NCI-H1048 (cell line): ENCODE results near the gene NEK6.

Source experiments
- DNase-seq: peaks from one replicate; lab custom pipeline; 2025; lab: John Stamatoyannopoulos, UW

NEK6 gene

DNA sequence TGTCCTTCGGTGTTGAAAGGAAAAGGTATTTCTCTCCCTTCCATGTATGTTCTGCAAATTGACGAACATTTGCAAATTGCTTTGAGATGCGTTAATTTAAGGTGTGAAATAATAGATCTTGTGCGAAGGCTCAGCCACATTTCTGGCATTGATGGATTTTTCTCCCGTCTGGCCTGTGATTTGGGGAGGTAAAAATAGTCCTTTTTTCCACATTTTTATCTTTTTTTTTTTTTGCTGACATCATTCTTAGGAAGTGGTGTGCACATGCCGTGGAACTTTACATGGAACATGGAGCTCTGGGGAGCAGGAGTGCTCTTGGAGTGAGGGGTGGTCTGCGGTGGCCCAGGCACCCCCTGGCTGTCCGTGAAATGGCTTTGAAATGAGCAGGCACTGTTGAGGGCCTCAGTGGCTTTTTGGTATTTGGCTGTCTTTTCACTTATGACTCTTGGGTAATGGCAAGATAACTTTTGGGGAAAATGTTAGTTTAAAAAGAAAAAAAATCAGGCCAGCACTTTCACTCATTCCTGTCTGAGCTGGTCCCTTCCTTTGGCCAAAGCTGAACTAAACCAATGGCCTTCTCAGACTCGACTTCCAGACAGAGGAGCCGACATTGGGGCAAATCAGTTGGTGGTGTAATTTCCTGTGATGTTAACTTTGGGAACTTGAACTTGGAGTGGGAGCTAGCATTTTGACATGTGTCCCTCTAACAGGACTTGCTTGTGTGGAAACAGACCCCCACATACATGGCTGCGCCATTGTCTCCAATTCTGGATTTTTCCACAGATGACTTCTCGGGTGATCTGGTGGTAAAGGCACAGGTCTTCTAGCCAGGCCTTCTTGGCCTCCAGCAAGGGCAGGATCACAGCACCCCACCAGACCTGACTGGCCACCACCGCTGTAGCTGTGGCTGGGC is 4.2 kb downstream of the NEK6 start:
- DNase-seq: no peak

DNA sequence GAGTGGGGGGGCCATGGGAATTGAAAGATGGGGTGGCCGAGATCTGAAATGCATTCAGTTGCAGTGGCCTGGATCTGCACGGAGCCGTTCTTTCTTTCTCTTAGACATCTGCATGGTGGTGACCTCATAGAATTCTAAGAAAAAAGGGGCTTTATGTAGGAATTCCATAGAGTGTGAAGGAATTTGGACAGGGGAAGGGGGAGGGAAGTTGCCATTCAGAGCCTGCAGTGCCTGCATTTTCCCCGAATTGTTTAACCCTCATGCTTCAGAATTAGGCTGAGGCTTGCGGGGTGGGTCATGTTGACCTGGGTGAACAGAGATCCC is 4.9 kb downstream of the NEK6 start:
- no peak for DNase-seq

DNA sequence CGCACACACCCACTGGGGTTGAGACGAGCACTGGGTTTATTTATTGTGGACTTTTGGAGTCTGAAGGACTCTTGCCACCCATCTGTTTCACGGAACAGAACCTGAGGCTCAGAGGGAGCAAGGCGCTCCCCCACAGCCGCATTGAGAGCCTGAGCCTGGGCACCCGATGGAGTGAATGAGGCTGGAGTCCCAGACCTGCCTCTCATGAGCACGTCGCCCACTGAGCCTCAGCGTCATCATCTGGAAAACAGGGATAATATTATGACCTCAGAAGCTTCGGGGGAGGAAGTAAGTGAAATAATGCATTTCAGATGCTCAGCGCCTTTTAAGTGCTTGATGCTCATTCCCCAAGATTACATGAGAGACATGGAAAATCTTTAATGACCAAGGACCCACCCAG is 5.5 kb downstream of the NEK6 start:
- no peak for DNase-seq

DNA sequence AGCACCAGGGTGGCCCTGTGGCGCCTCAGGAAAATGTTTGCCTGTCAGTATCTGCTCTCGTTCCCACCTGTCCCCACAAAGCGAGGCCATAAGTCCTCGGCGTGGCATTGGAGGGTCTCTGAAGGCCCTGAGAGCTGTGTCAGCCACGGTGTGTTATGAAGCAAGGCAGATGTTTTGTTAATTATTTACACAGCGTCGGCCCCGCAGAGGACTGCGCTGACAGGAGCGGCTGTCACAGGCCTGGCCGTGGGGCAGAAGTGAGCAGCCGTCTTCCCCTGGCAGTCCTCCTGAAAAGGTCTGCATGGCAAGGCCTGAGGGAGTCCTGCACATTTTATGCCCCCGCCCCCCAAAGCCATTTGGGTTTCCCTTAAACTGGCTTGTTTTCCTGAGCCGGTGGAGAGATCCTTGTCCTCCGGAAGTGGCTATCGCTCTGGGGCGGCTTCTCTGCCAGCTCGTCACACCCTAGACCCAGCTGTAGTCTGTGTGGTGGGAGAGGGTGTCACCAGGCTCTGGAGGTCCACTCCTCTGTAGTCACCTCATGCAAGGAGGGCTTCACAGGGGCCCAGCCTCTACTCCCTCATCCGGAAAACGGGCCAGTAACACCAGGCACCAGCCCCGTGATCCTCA is 6.2 kb downstream of the NEK6 start:
- DNase-seq: no peak

DNA sequence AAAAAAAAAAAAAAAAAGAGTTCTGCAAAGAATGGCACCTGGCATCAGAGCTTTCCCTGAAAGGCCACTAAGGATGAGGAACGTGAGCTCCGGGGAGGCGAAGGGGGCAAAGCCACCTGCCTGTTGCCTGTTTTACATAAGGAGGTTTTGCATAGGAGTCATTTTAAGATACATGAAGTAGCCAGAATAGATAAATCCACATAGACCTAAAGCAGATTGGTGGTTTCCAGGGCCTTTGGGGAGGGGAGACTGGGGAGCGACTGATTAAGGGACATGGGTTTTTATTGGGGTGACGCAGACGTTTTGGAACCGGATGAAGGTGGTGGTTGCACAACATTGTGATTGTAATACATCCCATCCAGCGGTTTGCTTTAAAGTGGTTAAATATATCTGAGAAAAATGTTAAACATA is 7.1 kb downstream of the NEK6 start:
- no peak for DNase-seq

DNA sequence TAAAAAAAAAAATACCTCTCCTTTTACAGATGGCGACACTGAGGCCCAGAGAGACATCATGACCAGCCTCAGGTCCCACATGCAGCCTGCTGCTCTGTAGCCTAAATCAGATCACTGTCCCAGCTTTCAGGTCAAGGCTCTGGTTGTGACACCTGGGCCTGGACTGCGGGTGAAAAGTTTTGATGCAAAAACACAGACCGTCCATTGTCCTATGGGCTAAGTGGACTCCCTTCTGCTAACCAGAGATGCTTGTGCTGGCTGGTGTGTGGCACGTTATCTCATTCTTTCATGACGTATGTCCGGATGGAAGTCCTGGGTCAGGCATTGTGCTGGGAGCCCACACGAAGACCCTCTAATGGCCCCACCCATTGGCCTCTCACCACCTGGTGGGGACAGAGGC is 7.8 kb downstream of the NEK6 start:
- no peak for DNase-seq

DNA sequence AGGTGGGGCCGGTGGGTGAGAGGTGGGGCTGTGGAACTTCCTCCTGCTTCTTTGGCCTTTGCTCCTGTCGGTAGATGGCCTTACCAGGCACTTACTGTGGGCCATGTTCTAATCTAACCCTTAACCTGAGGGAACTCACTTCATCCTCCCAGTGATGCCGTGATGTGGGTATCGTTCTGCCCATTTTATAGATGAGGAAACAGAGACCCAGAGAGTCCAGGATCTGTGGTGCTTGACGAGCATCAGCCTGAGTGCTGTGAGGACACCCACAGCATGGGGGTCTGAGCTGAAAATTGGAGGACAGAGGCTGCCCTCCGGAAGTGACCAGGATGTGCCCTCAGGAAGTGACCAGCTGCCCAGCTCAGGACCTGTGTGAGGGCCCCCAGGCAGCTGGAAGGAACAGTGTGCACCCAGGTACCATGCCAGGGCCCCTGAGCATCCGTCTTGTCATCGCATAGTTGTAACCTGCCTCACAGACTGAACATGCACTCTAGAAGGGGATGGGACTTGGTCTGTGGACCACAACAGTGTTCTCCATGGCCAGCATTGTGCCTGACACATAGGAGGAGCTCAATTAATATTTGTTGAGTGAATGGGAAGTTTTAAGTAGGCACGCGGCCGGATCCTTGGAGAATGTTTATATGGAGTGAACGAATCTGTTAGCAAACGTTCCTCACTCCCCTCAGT is 8.5 kb downstream of the NEK6 start:
- DNase-seq: no peak

DNA sequence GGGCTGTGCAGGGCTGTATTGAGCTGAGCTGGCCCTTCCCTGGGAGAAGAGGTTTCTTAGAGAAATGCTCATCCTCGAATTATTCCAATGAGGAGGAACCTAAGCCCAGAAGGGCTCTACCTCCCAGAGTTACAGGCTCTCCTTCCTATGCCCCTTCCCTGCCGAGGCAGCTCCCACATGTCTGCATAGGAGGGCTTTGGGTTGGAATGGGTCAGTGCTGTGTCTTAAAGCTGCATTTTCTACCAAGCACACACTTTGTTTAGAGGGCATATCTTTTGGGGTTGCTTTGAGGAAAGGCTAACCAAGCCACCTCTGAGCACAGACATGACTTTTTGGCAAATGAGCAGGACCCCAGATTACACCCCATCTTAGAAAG is 9.1 kb downstream of the NEK6 start:
- DNase-seq: no peak

DNA sequence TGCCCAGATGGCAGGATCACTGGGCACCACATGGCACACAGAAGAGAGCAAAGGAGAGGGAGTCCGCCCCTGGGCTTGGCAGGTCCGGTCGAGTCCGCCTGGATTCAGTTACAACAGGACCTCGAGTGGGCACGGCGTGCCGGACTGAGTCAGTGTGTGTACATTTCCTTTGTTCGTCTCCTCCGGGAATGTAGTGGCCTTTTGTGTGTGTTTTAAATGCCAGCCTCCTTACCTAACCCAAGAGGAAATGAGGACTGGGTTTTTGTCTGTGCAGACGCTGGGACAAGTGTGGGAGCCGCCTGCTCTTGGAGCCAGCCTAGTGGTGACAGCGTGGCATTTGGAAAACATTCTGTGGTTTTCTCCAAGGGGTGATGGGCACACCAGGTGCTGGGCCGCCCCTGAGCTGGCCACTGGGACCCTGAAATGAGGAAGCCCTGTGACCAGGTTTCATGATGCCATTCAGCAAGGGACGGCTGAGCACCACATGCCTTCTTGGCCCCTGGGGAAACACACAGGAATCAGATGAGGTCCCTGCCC is 9.6 kb downstream of the NEK6 start:
- DNase-seq: no peak

DNA sequence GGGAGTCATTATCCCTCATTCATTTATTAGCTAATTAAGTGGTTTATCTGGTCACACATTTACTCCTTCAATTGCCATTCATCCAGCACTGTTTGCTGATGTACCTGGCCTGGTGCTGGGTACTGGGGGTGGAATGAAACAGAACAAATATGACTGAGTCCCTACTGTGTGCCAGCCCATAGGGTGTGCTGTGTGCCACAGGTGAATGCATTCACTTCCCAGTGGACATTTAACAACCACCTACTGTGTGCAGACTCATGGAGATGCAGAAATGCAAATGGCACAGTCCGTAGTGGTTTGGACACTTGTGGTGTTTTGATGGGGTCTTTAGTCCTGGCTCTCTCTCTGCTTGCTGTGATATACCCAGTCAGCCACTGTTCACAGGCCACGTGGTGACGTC is 10.5 kb downstream of the NEK6 start:
- no peak for DNase-seq

DNA sequence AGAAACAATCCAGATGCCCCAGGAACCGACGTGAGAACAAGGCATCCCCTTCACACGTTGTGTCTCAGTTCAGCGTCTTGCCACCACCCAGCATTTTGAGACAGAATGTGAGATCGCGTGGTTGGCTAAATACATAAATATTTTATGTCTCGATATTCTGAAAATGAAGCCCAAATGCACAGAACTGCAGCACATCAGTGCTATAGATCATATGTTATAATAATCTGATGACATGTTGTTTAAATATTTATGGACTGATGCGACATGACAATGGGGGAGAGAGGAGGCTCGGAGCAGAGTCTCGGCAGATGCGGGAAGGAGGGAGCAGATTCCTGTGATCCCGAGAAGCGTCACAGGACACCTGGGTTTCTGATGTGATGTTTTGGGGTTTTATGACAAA is 10.9 kb downstream of the NEK6 start:
- DNase-seq: no peak

DNA sequence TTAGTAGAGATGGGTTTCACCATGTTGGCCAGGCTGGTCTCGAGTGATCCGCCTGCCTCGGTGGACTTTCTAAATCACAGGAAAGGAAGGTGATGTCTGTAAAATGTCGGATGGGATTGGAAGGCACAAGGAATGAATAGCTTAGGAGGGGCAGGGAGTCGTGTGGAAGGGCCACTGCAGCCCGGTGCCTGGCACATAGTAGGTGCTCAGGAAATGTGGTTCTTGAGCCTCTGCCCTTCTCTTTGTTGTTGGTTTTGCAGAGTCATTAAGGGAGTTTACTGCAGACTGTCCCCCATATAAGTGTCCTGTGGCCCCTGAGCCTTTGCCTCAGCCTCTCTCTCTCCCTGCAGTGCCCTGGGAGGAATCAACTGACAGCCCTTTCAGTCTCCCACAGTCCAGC is 11.8 kb downstream of the NEK6 start:
- no peak for DNase-seq

DNA sequence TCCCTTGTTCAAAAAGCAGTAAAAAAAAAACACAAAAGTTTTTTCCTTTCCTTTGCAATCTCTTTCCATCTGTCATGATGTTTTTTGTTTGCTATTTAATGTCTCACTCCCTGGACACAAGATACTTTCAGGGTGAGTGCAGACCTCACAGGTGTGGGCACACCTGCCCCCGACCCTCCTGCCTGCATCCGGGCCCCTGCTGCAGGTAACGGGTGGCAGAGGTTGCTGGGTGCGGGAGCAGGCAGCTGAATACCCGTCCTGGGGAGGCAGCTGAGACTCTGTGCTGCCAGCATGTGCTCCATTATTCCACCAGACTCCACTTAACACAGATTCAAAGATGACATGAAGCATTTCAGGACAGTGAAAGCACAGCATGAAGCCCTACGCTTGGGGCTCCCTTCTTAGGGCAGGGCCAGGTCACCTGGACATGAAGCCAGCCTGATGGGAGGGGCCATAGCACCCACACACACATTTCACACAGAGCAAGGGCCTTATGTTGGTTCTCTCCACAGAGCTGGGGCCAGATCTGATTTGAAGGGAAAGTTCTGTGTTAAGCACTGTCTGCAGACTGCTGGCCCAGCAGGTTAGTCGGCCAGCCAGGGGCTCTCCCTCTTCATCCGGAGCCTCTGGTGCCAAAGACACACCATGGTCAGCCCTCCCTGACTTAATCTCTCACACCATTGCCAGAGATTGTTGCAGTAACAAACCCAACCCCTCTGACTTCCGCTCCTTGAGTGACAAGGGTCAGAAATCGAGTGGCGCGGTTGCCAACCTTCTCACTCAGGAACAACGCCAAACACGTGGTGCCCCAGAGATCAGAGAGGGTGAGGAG is 13.0 kb downstream of the NEK6 start:
- DNase-seq: no peak

DNA sequence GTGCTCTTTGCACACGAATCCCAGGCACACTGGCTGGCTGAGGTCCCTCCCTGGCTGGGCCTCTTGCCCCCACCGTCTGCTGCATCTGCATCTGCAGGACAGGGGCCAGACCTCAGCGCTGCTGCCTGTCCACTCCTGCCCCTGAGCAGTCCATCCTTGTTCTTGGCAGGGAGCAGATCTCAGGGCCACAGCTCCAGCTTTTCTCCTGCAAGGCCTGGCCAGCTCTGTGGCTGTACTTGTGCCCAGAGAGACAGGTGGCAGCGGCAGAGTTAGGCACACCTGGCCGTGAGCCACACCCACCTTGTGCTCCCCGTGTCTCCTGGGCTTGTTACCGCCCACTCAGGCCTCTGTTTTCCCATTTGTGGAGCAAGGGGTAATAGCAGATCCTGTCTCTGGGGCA is 13.9 kb downstream of the NEK6 start:
- DNase-seq: no peak

DNA sequence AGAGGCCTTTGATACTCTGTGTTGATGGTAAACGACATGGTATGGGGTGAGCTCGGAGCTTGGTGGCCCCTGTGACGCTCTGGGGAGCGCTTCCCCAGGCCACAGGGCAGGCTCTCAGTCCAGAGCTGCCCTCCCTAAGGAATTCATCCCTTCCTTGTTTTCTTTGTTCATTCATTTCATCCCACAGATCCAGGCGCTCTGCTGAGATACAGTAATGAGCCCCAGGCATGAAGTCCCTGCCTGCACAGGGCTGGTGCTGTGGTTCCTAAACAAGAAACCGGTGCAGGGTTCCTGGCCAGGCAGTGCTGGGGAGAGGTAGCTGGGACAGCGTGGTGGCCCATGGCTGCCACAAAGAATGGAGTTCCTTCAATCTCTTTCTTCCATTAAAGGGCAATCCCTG is 14.4 kb downstream of the NEK6 start:
- no peak for DNase-seq

DNA sequence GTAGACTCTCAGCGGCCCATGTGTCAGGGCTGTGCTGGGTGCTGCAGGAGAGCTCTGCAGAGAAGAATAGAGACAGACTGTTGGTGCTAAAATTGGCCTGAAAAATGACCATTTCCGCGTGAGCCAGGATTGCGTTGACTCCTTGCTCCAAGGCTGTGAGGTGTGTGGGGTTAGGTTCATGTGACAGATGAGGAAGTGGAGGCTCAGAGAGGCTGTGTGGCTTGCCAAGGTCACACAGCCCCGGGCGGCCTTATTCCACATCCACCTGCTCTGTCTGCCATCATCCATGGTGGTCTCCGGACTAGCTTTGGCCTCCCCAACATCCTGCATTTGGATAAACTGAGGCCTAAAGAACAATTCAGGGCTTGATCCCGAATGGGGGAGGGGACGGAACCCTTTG is 15.2 kb downstream of the NEK6 start:
- no peak for DNase-seq

DNA sequence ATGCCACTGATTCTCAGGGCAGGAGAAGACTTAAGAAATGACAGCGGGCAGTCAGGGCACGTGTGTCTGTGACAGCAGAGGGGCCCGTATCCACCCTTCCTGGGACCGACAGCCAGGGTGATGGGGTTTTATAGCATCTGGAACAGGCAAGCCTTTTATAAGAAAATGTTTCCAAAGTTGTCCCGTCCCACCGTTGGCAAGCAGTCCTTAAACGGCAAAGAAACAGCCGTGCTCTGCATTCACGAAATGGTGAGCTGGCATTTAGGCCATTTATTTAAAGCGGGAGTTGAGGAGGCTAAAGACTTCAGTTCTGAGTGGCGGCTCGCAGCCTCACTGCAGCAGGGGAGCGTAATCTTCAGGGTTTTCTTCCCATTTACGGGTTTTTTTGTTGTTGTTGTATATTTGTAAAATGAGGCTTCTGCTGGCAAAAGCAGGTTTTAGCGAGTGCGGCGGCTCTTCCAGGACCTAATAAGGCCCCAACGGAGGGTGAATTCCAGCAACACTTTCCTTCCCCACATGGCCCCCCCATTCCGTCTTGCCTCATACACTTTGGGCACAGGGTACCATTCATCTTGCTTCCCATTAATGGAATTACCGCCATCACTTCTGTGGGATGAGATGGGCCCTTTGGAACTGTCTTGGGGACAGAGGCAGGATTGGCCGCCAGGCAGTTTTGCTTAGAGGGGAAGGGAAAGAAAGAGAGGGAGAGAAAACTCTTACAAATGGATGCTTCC is 15.8 kb downstream of the NEK6 start:
- no peak for DNase-seq

DNA sequence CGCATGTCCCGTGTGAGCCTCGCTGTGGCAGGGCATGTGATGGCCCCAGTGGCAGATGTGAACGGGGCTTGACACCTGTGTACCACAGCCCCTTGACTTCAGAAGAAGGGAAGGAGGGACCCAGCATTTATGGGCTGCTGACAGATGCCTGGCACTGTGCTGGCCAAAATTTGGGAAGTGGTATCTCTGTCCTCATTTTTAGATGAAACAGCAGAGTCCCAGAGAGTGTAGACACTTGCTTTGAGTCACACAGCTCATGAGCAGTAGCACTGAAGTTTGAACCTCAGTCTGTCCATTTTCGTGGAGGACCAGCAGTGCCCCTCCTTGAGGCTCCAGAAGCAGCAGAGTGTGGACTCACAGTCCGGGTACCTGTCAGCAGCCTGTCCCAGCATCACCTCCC is 16.5 kb downstream of the NEK6 start:
- no peak for DNase-seq

DNA sequence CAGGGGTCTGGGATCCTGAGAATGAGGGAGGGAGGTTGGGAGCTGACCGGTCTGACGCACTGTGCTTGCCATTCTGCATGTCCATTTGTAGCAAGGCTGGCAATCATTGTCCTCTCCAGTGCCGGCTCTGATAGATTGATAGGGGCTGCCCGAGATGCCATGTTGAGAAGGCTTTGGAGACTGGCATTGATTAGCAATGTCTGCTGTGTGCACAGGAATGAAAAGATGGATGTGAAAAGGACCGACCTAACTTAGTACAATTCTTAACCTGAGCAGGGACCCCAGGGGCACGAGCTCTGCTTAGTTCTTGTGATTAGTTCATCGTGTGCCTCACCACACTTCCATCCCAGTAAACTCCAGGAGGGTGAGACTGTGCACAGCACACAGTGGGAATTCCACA is 17.0 kb downstream of the NEK6 start:
- DNase-seq: no peak

DNA sequence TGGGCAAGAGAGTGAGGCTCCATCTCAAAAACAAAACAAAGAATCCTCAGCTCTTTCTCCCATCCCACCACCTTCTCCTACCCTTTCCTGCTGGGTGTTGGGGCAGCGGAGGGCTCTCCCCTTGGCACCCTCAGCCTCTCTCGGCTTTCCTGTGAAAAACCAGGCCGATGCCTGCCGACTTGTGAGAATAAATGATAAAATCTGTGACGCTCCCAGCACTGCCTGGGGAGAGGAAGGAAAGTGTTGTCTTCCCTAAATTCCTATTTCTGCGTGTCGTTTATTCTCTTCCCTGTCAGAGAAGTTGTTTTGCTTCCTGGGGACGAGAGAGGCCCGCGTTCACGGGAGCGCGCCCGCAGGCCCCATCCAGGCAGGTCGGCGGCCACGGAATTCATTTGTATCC is 19.7 kb downstream of the NEK6 start:
- no peak for DNase-seq

DNA sequence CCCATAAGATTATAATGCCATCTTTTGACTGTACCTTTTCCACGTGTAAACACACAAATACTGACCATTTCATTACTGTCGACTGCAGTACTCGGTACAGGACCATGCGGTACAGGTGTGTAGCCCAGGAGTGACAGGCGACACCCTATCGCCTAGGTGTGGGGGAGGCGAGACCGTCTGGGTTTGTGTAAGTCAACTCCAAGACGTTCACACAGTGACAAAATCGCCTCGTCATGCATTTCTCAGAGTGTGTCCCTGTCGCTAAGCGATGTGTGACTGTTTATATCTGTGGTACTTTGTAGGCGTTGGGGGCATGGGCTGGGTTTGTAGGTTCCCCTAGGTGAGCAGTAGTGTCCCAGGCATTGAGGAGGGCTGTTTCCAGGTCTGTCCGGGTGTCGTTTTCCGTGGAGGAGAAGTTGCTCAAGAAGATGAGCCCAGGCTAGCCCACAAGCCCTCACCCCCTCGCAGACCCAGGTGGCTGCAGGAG is 20.3 kb downstream of the NEK6 start:
- DNase-seq: no peak
